ENCODE measurements around the gene WNT2.
"Not testable (repeated sequence)": the region's sequence is repeated elsewhere in the genome, so short reads cannot be mapped to it uniquely, and the experiment has no call there.

Gene WNT2

DNA sequence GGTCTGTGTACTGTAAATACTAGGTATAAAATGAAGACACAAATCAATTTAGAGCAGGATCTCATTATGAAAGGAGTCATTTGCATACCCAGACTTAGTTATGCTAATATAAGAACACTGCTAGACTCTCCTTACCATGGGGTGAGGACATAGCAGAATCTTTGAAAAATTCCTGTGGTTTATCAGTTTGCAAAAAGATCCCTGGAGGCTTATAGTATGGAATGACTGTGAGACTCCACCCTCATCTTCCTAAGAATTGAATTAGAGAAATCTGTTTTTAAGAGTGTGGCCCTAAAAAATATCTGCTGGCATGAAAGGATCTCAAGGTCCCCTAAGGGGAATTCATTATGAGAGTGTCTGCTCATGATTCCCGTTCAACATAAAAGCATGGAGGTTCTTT lies 63.2 kb downstream of the WNT2 start:
- DNase-seq, result peak; percentile 36

DNA sequence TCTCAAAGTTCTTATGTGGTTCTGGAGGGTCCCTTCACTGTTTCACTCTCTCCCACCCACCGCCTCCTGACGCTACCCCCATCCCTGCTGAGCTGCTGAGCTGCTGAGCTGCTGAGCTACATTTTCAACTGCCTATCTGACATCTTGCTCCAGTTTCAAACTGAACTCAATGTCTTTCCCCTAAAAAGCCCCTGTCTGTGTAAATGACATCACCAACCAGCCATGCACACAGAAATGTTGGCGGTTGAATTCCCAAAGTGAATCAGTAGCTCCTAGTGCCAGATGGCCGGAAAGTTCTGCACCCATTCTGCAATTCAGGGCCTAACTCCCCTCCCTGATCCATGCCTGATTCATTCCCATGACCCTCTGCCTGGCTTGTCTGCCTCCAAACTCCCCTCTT lies 71.2 kb downstream of the WNT2 start:
- no peak for DNase-seq

DNA sequence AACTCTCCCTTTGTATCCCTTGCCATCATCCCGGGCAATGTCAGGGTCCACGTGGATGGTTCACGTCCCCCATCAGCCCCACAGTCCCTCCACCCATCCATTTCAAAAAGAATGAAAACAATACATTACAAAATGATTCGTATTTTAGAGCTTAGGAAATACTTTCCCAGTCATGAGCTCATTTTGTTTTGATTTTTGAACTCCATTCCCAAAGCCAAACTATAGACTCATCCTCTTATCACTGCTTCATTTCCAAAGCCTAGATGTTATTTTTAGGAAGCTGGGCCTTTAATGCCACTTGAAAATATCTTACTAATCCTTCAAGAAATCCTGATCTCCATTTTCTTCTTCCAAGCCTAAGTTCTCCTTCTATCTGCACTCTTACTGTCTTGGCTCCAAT lies 72.1 kb downstream of the WNT2 start:
- DNase-seq, result no peak

DNA sequence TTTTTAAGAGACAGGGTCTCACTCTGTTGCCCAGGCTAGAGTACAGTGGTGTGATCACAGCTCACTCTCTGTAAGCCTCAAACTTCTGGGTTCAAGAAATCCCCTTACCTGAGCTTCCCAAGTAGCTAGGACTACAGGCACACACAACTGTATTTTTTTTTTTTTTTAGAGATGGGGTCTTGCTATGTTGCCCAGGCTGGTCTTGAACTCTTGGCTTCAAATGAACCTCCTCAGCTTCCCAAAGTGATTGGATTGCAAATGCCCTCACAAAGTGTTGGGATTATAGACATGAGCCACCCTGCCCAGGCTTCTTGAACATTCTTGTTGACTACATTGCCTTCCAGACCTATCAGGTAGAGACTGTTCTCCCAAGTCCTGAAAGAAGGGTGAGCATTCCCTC lies 72.6 kb downstream of the WNT2 start:
- DNase-seq, result no peak

DNA sequence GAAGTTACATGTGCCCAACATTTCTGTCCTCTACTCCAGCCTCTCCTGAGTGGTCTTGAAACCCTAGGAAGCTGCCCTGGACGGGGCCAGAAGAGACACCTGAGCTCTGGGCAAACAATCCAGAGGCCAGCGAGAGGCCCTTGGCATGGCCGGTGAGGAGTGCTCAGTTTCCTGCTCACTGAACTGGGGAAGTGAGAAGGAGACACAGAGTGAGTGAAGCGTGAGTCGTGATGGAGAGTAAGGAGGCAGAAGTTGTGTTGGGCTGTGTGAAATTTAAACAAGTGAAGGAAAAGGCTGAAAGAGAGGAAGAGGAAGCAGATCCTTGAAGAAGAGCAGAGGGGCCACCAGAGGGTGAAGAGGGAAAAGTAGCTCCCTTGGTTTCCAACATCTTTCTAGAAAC lies 73.2 kb downstream of the WNT2 start:
- no peak for DNase-seq

DNA sequence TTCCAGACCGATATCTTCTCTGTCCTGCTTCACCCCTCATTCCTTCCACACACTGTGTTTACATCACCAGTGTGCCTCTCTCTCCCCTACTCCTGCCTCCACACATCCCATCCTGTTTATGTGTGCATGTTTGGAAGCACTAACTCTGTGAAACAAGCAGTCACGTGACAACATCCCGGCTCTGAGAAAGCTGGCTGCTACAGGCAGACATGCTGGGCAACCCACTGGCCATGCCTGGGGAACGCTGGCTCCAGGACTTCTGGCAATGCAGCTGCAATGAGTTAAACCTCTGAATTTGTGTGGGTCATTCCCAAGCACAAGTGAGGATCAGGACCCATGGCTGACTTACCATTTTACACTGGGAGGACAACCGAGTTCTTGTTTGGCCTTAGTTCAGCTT lies 74.0 kb downstream of the WNT2 start:
- no peak for DNase-seq

DNA sequence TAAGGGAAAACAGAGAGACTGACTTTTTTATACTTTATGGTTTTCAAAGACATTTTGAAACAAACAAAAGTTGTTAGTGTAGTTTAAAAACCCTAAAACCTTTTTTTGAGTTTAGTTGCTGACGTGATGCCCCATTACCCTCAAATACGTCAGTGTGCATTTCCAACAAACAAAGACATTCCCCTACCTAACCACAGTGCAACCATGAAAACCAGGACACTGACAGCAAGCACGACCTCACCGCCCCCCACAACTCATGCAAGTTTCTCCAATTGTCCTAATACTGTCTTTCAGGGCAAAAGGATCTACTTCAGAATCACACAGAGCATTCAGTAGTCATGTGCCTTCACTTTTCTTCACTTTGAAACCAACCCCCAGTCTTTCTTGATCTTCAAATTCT lies 75.0 kb downstream of the WNT2 start:
- no peak for DNase-seq

DNA sequence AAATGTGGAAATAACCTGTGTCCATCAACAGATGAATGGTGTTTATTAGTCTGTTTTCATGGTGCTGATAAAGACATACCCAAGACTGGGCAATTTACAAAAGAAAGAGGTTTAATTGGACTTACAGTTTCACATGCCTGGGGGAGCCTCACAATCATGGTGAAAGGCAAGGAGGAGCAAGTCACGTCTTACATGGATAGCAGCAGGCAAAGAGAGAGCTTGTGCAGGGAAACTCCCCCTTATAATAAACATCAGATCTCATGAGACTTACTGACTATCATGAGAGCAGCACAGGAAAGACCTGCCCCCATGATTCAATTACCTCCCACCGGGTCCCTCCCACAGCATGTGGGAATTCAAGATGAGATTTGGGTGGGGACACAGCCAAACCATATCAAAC lies 77.2 kb downstream of the WNT2 start:
- not testable (repeated sequence) for DNase-seq

DNA sequence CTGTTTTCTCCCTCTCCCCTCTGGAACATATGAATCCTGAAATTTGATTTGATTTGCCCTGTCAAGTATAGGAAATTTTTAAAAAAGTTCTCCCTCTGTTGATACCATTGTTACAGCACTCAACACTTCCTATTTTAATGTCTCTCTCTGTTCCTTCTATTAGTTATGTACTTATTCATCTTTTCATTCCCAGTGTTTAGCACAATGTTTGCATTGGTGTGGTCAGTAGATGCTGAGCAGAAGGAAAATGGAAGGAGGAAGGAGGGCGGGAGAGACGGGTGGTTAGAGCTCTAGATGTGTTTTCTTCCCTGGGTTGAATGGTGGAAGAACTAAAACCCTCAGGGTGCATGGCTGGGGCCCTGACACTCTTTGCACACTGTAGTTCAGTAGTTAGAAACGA lies 79.5 kb downstream of the WNT2 start:
- DNase-seq, result no peak

DNA sequence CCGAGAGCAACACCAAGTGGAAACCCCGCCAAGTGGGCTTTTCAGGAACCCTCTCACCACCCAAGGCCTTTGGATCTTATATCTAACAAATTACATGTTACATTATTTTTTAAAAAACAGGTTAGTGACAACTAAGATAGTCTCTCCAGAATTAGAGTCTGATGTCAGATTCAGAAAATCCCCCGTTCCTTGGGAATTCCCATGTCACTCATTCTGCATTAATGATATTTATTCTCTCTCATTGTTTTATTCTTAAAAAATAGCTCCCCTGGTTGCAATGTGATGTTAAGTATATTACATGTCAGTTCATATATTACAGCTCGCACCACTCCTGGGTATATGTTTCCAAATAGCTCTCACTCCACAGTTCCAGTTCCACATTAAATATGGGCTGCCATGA lies 81.8 kb downstream of the WNT2 start:
- no peak for DNase-seq

DNA sequence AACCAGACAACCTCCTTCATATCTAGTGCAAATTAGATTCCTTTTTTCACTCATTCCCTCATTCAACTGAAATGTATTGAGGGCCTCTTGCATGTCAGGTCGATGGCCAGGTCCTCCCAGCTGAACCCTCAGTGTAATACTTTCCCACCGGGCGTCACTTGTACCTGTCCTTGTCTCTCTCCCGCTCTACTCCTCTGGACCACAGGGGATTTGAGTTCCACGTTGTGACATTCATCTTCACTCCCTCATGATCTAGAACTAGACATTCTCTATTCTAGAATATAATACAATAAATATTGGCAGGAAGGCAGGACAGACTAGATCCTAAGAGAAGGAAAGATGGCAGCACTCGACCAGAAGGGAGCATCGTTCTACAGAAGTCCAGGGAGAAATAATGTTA lies 83.9 kb downstream of the WNT2 start:
- DNase-seq, result no peak

DNA sequence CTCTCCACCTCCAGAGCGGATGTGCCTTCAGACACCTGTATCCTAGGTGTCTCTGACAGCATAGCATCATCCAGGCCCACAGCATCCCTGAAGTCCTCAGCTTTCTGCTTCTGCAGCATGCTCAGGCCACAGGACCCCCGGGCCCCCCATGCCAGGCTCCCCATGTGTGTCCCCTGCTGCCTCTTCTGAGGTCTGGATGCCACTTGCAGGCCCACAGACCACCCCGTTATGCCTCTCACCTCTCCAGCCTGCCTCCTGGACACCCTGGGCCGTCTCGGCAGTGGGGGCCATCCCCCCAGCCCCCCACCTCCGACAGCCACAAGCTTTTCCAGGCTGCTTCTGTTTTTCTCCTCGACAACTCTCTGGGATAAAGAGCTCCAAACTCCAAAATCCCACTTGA lies 84.4 kb downstream of the WNT2 start:
- DNase-seq, result no peak

DNA sequence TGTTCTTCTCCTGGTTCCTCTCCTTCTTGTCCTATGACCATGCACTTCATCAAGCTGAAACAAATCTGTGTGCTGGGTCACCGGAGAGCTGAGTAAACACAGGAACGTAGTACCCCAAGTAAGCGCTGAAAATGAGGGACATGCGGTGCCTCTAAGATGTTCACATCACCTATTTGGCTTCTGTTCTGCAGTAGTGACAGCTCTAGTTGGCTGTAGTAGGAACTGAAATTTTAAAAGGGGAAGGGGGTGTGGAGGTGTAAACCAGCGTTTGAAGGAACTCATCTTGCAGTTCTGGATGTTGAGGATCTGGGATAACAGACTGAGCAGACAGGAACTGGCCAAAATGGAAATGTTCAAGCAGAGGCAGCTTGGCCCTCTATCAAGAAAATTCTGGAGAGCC lies 85.2 kb downstream of the WNT2 start:
- DNase-seq, result no peak

DNA sequence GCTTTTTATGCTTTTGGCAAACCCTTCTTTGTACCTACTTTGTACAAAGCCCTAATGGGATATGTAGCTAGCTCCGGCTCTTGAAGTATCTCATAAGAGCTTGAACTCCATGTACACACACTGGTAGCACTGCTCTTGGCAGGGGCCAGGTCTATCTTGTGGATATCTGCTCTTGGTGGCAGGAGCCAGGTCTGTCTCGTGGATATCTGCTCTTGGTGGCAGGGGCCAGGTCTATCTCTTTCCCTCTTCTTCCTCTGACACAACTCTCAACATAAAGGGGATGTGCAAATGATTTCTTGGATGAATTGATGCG lies 91.9 kb downstream of the WNT2 start:
- no peak for DNase-seq

DNA sequence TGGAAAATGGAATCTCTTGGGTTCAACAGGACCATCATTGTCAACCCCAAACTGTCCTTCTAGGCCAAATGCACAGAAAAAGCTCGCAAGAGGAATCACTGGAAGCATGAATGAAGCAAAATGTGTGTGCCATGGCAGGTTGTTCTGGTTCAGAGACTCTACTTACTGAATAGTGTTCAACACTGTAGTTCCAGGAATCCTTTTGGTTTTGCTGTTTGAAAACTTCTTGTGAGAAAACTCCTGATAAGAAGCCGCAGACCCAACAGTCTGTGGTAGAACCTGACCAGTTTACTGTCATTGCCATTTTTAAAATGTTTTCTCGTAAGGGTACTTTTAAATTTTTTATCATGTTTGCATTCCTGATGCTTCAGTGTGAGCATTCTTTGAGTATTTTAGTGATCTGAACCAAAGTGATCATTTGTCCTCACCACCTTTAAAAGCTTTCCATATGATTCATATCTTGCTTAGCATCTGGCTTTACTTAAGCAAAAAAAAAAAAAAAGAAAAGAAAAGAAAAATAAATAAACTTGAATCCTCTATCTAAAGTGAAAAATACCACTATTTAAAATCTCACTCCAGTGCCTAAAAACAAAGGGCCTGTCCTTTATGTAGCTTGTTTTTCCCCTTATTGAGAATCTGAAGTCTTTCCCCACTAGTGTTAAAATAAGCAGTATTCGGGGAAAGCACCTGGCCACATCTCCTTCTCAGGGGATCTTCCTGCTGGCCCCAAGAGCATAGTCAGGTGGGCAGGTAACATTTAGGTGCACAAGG lies 92.4 kb downstream of the WNT2 start:
- DNase-seq, result no peak

DNA sequence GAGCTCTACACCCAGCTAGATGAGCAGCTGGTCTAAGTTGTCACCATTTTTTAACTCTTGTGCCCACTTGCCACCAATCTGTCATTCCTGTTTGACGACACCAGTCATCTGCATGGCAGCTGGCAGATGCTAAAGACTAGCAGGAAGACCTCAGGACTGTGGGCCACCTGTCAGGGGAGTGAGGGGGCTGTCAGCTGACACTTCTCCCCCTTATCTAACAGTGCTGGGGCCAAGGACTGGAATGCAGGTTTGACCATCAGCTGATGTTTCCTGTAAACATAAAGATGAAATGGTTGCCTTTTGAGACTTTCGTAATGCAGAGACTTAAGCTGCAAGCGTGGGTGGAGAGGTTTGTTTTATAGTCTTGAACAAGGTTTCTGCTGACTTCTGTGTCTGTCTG lies 93.5 kb downstream of the WNT2 start:
- DNase-seq, result no peak

DNA sequence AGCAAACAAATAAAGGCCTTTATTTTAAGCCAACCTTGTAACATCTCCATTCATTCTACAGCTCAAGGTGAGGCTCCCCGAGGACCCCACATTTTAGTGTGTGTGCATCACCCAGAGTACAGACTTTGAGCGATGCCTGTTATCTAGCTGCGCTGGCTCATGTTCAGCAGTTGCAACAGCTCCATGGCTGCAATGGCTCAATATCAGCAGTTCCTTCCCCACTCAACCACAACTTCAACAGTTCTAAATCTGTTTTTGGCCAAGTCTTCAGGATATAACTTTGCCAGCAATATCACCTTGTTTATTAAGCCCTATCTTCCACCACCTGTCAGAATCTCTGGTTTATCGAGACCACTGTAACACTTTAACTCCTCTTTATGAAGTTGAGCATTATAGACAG lies 95.8 kb downstream of the WNT2 start:
- no peak for DNase-seq

DNA sequence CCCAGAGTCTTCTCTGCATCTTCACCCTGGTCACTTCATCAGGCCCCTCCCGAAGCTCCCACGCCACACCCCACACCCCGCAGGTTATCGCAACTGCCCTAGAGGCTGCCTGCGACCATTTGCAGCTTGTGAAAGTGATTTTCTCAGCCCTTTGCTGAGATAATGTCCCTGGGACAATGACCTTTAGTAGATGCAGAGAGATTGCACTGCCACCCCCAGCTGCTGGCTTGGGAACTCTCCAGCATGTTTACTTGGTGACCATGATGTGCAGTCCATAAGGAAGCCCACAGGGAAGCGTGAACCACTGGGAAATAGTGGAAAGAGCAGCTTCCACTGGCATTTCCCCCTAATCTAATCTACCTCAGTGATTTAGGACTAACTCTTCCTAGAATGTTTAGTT lies 97.3 kb downstream of the WNT2 start:
- no peak for DNase-seq
